Neural progenitor cell (in vitro differentiated cells): Measurements from ENCODE around the gene CDC42EP4.

Experiments
- CTCF ChIP-seq: fragments of 200-600 bp; sonication (generic); IDR thresholded peaks from 2 replicates; pipeline ENCODE4 v1.5.1; 2017; ENCODE audit warnings: antibody characterized with exemption, mild to moderate bottlenecking
- EZH2phosphoT487 ChIP-seq: fragments of 200-600 bp; sonication (generic); IDR thresholded peaks from 2 replicates; pipeline ENCODE4 v1.6.1; 2017; ENCODE audit warnings: antibody characterized with exemption

GRCh38 chr17:73324711-73325526, 13.1 kb upstream of the CDC42EP4 start:
- TF ChIP-seq CTCF (no peak), EZH2phosphoT487 (no peak)
